Uterus (tissue), 4 donors: ENCODE measurements around the gene ZNF26. TPM values are rescaled to one million over a fixed set of nuclear protein-coding genes. Genes with fewer than 3 reads are reported as not detected.

Source experiments
- DNase-seq, 2 donors: peaks; one replicate each; pipeline ENCODE4 v3.0.0-alpha.2; 2019 to 2020
- H3K27ac ChIP-seq, 2 donors: fragments of 200-600 bp; sonication (generic); 1 replicate in 1 of 2; 2 replicates in 1 of 2; pipeline ENCODE4 v1.5.1; 2016 to 2018
- H3K27me3 ChIP-seq, 2 donors: fragments of 200-600 bp; sonication (generic); one replicate each; pipeline ENCODE4 v1.5.1; 2018 to 2019; ENCODE audit warnings: control low read depth in 1 of 2
- H3K36me3 ChIP-seq, 2 donors: fragments of 200-600 bp; sonication (generic); one replicate each; pipeline ENCODE4 v1.5.1; 2019; ENCODE audit warnings: control low read depth in 1 of 2
- H3K4me1 ChIP-seq, 2 donors: fragments of 200-600 bp; sonication (generic); one replicate each; pipeline ENCODE4 v1.5.1; 2018 to 2019; ENCODE audit warnings: control low read depth in 1 of 2
- H3K4me3 ChIP-seq, 2 donors: fragments of 200-600 bp; sonication (generic); 1 replicate in 1 of 2; 2 replicates in 1 of 2; pipeline ENCODE4 v1.5.1; 2018 to 2019; ENCODE audit warnings: mild to moderate bottlenecking in 1 of 2
- H3K9me3 ChIP-seq, 2 donors: fragments of 200-600 bp; sonication (generic); one replicate each; pipeline ENCODE4 v1.5.1; 2019; ENCODE audit warnings: control low read depth in 1 of 2
- CTCF ChIP-seq, 4 experiments: fragments of 200-600 bp in 2 of 4; fragments of 450-650 bp in 2 of 4; sonication (generic) in 2 of 4; IDR thresholded peaks; one replicate each; pipeline ENCODE4 v1.5.1; 2016 to 2019; ENCODE audit warnings: antibody characterized with exemption in 4 of 4, mild to moderate bottlenecking in 2 of 4, moderate library complexity in 1 of 4
- POLR2A ChIP-seq, 2 donors: fragments of 450-650 bp; IDR thresholded peaks; one replicate each; pipeline ENCODE4 v1.6.1; 2016; ENCODE audit warnings: antibody characterized with exemption in 2 of 2, mild to moderate bottlenecking in 1 of 2, moderate library complexity in 1 of 2
- intact Hi-C: fragments of 100-400 bp; cut with DNase I; formaldehyde crosslinking; loops from one replicate; pipeline ENCODE4 v1.15.1; 2023; ENCODE audit warnings: low total_unique reads
- total RNA-seq, 4 donors: library from RNA; depleted of rRNA in 3 of 4; stranded (reverse); fragments of >200 nt in 3 of 4; gene quantifications; one replicate each; pipeline versions ENCODE4 v1.1.0 to v1.2.4, GENCODE V29; 2014 to 2023
- donor health status: DM: yes; HTN: yes; CAD: no.

ZNF26 gene
- total RNA-seq, 4 donors from 2014 or later = 7.2 to 38.7 (median 17.7) TPM

GRCh38 chr12:132953163-132953425, 33.1 kb upstream of the ZNF26 start:
- no peaks in the 10 kb centered on the region for H3K27me3 ChIP-seq
- no peak for TF ChIP-seq POLR2A (IDR thresholded peaks at IDR 0.05)
- TF ChIP-seq CTCF (IDR thresholded peaks at IDR 0.05) = no peak
- no peaks in the 10 kb centered on the region for H3K4me1 ChIP-seq
- no peak overlapping the region for H3K4me3 ChIP-seq
- no peak for DNase-seq
- peaks cover 0 to 21% of the 10 kb centered on the region in 2 donors for H3K9me3 ChIP-seq
- no peak overlapping the region for H3K27ac ChIP-seq
- no peaks in the 10 kb centered on the region for H3K36me3 ChIP-seq
- intact Hi-C loops = no loop called here

GRCh38 chr12:132953771-132954170, 32.4 kb upstream of the ZNF26 start:
- intact Hi-C loops = no loop called here
- Histone ChIP-seq H3K27me3 (no peaks in the 10 kb centered on the region), H3K36me3 (no peaks in the 10 kb centered on the region), H3K9me3 (peaks cover 0 to 17% of the 10 kb centered on the region in 2 donors), H3K4me1 (no peaks in the 10 kb centered on the region), H3K27ac (no peak overlapping the region), H3K4me3 (no peak overlapping the region)
- TF ChIP-seq POLR2A (IDR thresholded peaks at IDR 0.05) (no peak), CTCF (IDR thresholded peaks at IDR 0.05) (no peak)
- DNase-seq = no peak

- peak overlapping the region; percentile 61 to 92 for H3K4me3 ChIP-seq
- no peaks in the 10 kb centered on the region for H3K27me3 ChIP-seq
- H3K27ac ChIP-seq = no peak overlapping the region
- H3K9me3 ChIP-seq = peaks cover 0 to 14% of the 10 kb centered on the region in 2 donors
- DNase-seq = no peak
- intact Hi-C loops = no loop called here
- H3K4me1 ChIP-seq = no peaks in the 10 kb centered on the region
- no peaks in the 10 kb centered on the region for H3K36me3 ChIP-seq
- TF ChIP-seq CTCF (IDR thresholded peaks at IDR 0.05) (no peak), POLR2A (IDR thresholded peaks at IDR 0.05) (no peak)
Measured at GRCh38 chr12:132954471-132955048, 31.6 kb upstream of the ZNF26 start.

- TF ChIP-seq POLR2A (IDR thresholded peaks at IDR 0.05) (no peak), CTCF (IDR thresholded peaks at IDR 0.05) (no peak)
Measured at GRCh38 chr12:132955094-132956010, 30.8 kb upstream of the ZNF26 start.

More at GRCh38 chr12:132955094-132956010, 30.8 kb upstream of the ZNF26 start:
- Histone ChIP-seq H3K9me3 (peaks cover 0 to 8% of the 10 kb centered on the region in 2 donors), H3K4me3 (peak overlapping the region; percentile 61 to 92), H3K27ac (peak overlapping the region; percentile 93 to 94), H3K4me1 (no peaks in the 10 kb centered on the region), H3K27me3 (no peaks in the 10 kb centered on the region), H3K36me3 (no peaks in the 10 kb centered on the region)
- intact Hi-C loops = no loop called here
- peak; percentile 31 to 48 for DNase-seq
